ENCODE results near the gene PYROXD2. TPM values are rescaled to one million over a fixed set of nuclear protein-coding genes. Genes with fewer than 3 reads are reported as not detected.

PYROXD2 gene
- total RNA-seq, 1 experiment from 2014 or later: 2.2 TPM

DNA sequence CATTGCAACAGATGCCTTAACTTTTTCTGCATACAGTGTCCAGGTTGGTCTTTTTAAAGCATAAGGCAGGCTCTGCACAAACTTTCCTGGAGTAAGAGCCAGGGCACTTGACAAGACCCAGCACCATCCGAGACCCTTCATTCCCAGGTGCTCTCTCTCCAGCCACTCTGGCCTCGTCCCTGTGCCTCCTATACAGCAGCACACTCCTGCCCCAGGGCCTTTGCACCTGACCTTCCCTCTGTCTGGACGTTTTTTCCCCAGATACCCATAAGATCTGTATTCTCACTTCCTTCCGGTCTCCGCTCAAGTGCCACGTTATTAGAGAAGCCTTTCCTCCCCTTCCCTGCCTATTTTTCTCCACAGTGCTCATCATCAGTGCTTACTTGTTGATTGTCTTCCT is 25.6 kb downstream of the PYROXD2 start:
- intact Hi-C loops (cut with micrococcal nuclease; ENCODE audit: unreplicated experiment): no loop called here
- DNase-seq: no peak
- Mint-ChIP-seq H3K27me3 (ENCODE audit: insufficient read depth, unreplicated experiment) (peaks cover 17% of the 10 kb centered on the region), H3K27ac (ENCODE audit: unreplicated experiment) (no peak overlapping the region), H3K4me3 (ENCODE audit: unreplicated experiment) (no peak overlapping the region), H3K4me1 (ENCODE audit: low read depth, unreplicated experiment) (no peaks in the 10 kb centered on the region), H3K36me3 (ENCODE audit: insufficient read depth, unreplicated experiment) (no peaks in the 10 kb centered on the region), H3K9me3 (ENCODE audit: unreplicated experiment) (no peaks in the 10 kb centered on the region)
- ChIA-PET CTCF (no interaction called here), POLR2A (no interaction called here)
- Histone ChIP-seq H3K27me3 (replicated peaks; ENCODE audit: control insufficient read depth, insufficient read depth, low read length) (no peaks in the 10 kb centered on the region; the same call in none of the 2 replicates), H3K4me3 (ENCODE audit: low read depth, low read length) (no peak overlapping the region), H3K4me1 (no peaks in the 10 kb centered on the region), H3K36me3 (ENCODE audit: control insufficient read depth, insufficient read depth, low read length) (no peaks in the 10 kb centered on the region), H3K9me3 (no peaks in the 10 kb centered on the region)
- TF ChIP-seq, protein P1, sequence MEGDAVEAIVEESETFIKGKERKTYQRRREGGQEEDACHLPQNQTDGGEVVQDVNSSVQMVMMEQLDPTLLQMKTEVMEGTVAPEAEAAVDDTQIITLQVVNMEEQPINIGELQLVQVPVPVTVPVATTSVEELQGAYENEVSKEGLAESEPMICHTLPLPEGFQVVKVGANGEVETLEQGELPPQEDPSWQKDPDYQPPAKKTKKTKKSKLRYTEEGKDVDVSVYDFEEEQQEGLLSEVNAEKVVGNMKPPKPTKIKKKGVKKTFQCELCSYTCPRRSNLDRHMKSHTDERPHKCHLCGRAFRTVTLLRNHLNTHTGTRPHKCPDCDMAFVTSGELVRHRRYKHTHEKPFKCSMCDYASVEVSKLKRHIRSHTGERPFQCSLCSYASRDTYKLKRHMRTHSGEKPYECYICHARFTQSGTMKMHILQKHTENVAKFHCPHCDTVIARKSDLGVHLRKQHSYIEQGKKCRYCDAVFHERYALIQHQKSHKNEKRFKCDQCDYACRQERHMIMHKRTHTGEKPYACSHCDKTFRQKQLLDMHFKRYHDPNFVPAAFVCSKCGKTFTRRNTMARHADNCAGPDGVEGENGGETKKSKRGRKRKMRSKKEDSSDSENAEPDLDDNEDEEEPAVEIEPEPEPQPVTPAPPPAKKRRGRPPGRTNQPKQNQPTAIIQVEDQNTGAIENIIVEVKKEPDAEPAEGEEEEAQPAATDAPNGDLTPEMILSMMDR (IDR thresholded peaks at IDR 0.05; ENCODE audit: insufficient read depth in 1 of 2, low read depth in 1 of 2, low read length in 1 of 2, severe bottlenecking in 1 of 2, unreplicated experiment in 1 of 2): no peak
- BruUV-seq (replicated peaks): no TSS peak

DNA sequence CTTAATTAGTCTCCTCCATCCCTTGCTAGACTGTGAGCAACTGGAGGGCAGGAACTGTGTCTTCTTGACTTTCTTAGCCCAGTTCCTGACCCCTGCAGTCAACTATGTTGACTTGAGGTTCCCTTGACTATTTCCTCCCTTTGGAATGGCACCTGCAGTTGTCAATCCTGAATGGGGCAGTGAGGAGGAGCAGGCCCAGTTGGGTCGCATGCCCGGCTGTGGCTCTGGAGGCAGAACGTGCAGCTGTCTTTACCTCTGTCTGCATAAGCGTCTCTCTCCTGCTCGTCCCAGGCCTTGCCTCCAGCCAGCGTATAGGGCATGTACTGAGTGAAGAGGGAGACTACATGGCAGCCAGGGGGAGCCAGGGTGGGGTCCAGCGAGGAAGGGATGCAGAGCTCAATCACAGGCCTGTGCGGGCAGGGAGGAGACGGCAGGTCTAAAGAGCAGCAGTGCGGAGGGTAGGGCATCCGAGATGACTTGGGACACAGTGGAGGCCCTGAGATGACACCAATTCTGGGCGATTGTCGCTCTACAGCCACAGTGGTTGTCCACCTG is 26.8 kb downstream of the PYROXD2 start:
- Histone ChIP-seq H3K9me3 (no peaks in the 10 kb centered on the region), H3K4me1 (no peaks in the 10 kb centered on the region), H3K36me3 (ENCODE audit: control insufficient read depth, insufficient read depth, low read length) (no peaks in the 10 kb centered on the region), H3K4me3 (ENCODE audit: low read depth, low read length) (no peak overlapping the region), H3K27me3 (replicated peaks; ENCODE audit: control insufficient read depth, insufficient read depth, low read length) (no peaks in the 10 kb centered on the region; the same call in 1 of the 2 replicates)
- ChIA-PET POLR2A (no interaction called here), CTCF (no interaction called here)
- Mint-ChIP-seq H3K36me3 (ENCODE audit: insufficient read depth, unreplicated experiment) (no peaks in the 10 kb centered on the region), H3K27ac (ENCODE audit: unreplicated experiment) (no peak overlapping the region), H3K9me3 (ENCODE audit: unreplicated experiment) (no peaks in the 10 kb centered on the region), H3K4me1 (ENCODE audit: low read depth, unreplicated experiment) (no peaks in the 10 kb centered on the region), H3K4me3 (ENCODE audit: unreplicated experiment) (no peak overlapping the region), H3K27me3 (ENCODE audit: insufficient read depth, unreplicated experiment) (peaks cover 8% of the 10 kb centered on the region)
- no TSS peak for BruUV-seq (replicated peaks)
- TF ChIP-seq, protein P1 (IDR thresholded peaks at IDR 0.05; ENCODE audit: insufficient read depth in 1 of 2, low read depth in 1 of 2, low read length in 1 of 2, severe bottlenecking in 1 of 2, unreplicated experiment in 1 of 2): peak in 1 of 2 experiments; percentile 24
- DNase-seq: peak in 1 of 2 experiments; percentile 15
- intact Hi-C loops (cut with micrococcal nuclease; ENCODE audit: unreplicated experiment): no loop called here

DNA sequence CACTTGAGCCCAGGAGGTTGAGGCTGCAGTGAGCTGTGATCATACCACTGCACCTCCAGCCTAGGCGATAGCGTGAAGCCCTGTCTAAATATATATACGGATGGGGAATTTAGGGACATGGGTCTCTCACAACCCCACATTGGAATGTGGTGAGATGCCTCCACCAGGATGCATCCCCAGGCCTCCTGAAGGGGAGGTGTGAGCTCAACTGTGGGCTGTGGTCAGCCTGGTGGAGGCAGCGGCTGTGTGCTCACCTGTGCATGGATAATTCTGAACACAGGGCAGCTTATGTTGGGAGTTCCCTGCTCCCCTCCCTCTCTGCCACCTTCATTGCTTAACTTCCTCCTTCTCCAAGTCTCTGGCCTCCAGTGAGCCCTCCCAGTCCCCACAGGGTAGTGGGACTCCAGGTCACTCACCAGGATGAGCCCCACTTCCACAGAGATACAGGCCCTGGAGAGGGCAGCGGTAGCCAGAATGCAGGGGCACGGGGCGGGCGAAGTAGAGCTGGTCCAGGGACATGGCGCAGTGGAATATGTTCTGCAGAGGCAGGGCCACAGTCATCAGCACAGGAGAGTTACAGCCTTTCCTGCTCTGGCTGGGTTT is 30.4 kb downstream of the PYROXD2 start:
- peaks cover 3% of the 10 kb centered on the region for H3K27me3 Mint-ChIP-seq (ENCODE audit: insufficient read depth, unreplicated experiment)
- POLR2A ChIA-PET: no interaction called here

More for the DNA sequence above, 30.4 kb downstream of the PYROXD2 start:
- H3K4me1 ChIP-seq: no peaks in the 10 kb centered on the region
- no peak overlapping the region for H3K4me3 ChIP-seq (ENCODE audit: low read depth, low read length)
- H3K4me3 Mint-ChIP-seq (ENCODE audit: unreplicated experiment): no peak overlapping the region
- no peak overlapping the region for H3K27ac Mint-ChIP-seq (ENCODE audit: unreplicated experiment)
- no peaks in the 10 kb centered on the region for H3K4me1 Mint-ChIP-seq (ENCODE audit: low read depth, unreplicated experiment)
- H3K9me3 ChIP-seq: no peaks in the 10 kb centered on the region
- H3K36me3 Mint-ChIP-seq (ENCODE audit: insufficient read depth, unreplicated experiment): no peaks in the 10 kb centered on the region
- CTCF ChIA-PET: no interaction called here
- no peak for DNase-seq
- no TSS peak for BruUV-seq (replicated peaks)
- H3K36me3 ChIP-seq (ENCODE audit: control insufficient read depth, insufficient read depth, low read length): no peaks in the 10 kb centered on the region
- no peaks in the 10 kb centered on the region for H3K9me3 Mint-ChIP-seq (ENCODE audit: unreplicated experiment)
- H3K27me3 ChIP-seq (replicated peaks; ENCODE audit: control insufficient read depth, insufficient read depth, low read length): no peaks in the 10 kb centered on the region
- TF ChIP-seq, protein P1 (IDR thresholded peaks at IDR 0.05; ENCODE audit: insufficient read depth in 1 of 2, low read depth in 1 of 2, low read length in 1 of 2, severe bottlenecking in 1 of 2, unreplicated experiment in 1 of 2): no peak
- intact Hi-C loops (cut with micrococcal nuclease; ENCODE audit: unreplicated experiment): no loop called here

All from Caco-2 (cell line).